Testis (tissue), 3 donors: ENCODE measurements around the gene NPIPB2. TPM values are rescaled to one million over a fixed set of nuclear protein-coding genes. Genes with fewer than 3 reads are reported as not detected.
"Not testable (repeated sequence)": the region's sequence is repeated elsewhere in the genome, so short reads cannot be mapped to it uniquely, and the experiment has no call there.

ENCODE experiments used
- DNase-seq: peaks from one replicate; pipeline ENCODE4 v3.0.0-alpha.2; 2019
- H3K27ac ChIP-seq, 2 donors: fragments of 200-600 bp; sonication (generic); one replicate each; pipeline ENCODE4 v1.5.1; 2019
- H3K27me3 ChIP-seq: fragments of 200-600 bp; sonication (generic); one replicate; pipeline ENCODE4 v1.5.1; 2019
- H3K36me3 ChIP-seq: fragments of 200-600 bp; sonication (generic); one replicate; pipeline ENCODE4 v1.5.1; 2017; ENCODE audit warnings: low read depth; ENCODE audit errors: missing control alignments
- H3K4me1 ChIP-seq: fragments of 200-600 bp; sonication (generic); one replicate; pipeline ENCODE4 v1.5.1; 2019
- H3K4me3 ChIP-seq, 2 donors: fragments of 200-600 bp; sonication (generic); one replicate each; pipeline ENCODE4 v1.5.1; 2017 to 2019
- H3K9me3 ChIP-seq: fragments of 200-600 bp; sonication (generic); one replicate; pipeline ENCODE4 v1.5.1; 2017
- CTCF ChIP-seq, 3 experiments: fragments of 450-650 bp in 2 of 3; fragments of 200-600 bp in 1 of 3; sonication (generic) in 1 of 3; IDR thresholded peaks; one replicate each; pipeline ENCODE4 v1.5.1; 2016 to 2019; ENCODE audit warnings: antibody characterized with exemption in 3 of 3, mild to moderate bottlenecking in 2 of 3, moderate library complexity in 1 of 3
- POLR2A ChIP-seq: fragments of 450-650 bp; IDR thresholded peaks from one replicate; pipeline ENCODE4 v1.6.1; 2017; ENCODE audit warnings: antibody characterized with exemption, mild to moderate bottlenecking, moderate library complexity
- WGBS, 2 donors: methylation state at CpG; one replicate each; pipeline ENCODE4 v1.1.5; 2018; 5-methylcytosine and 5-hydroxymethylcytosine counted together
- intact Hi-C: fragments of 100-400 bp; cut with DNase I; formaldehyde crosslinking; loops from one replicate; pipeline ENCODE4 v1.15.1; 2023; ENCODE audit warnings: low total_unique reads
- polyA plus RNA-seq: library from polyadenylated mRNA; stranded (reverse); fragments of 350-450 nt; fragmentation: Illumina TruSeq; extraction: RNeasy Lipid Tissue Mini Kit (QIAGEN cat#74804); gene quantifications from one replicate; pipeline ENCODE4 v1.2.3, GENCODE V29; 2014; ENCODE audit warnings: low read depth, low replicate concordance; ENCODE audit not compliant: insufficient read depth
- total RNA-seq, 2 donors: library from RNA; depleted of rRNA; stranded (reverse); fragments of >200 nt; gene quantifications; one replicate each; pipeline ENCODE4 v1.2.3, GENCODE V29; 2016

NPIPB2 gene
- total and polyA plus RNA-seq, 3 donors from 2014 or later = 23.9 to 30.6 (median 28.7) TPM

GRCh38 chr16:11949527-11949926 lies 7.7 kb upstream of the NPIPB2 start:
- intact Hi-C loops = no loop called here
- H3K27me3 ChIP-seq = no peaks in the 10 kb centered on the region
- TF ChIP-seq POLR2A (no peak), CTCF (IDR thresholded peaks at IDR 0.05) (peak in 1 of 3 experiments; percentile 12)
- DNase-seq = peak; percentile 58
- H3K4me3 ChIP-seq = no peak overlapping the region
- 29 to 37% methylated on average over 4 of the region's 4 CpGs for WGBS, 2 donors
- no peaks in the 10 kb centered on the region for H3K36me3 ChIP-seq
- H3K4me1 ChIP-seq = no peaks in the 10 kb centered on the region
- no peaks in the 10 kb centered on the region for H3K9me3 ChIP-seq
- no peak overlapping the region for H3K27ac ChIP-seq

- WGBS, 2 donors = 84 to 91% methylated on average over 5 of the region's 5 CpGs
- intact Hi-C loops = no loop called here
- H3K36me3 ChIP-seq = no peaks in the 10 kb centered on the region
- H3K9me3 ChIP-seq = no peaks in the 10 kb centered on the region
- no peaks in the 10 kb centered on the region for H3K4me1 ChIP-seq
- no peak overlapping the region for H3K27ac ChIP-seq
- no peak overlapping the region for H3K4me3 ChIP-seq
- TF ChIP-seq POLR2A (no peak), CTCF (IDR thresholded peaks at IDR 0.05) (no peak)
- no peaks in the 10 kb centered on the region for H3K27me3 ChIP-seq
- DNase-seq = no peak
These were observed 7.0 kb upstream of the NPIPB2 start for GRCh38 chr16:11948819-11949218.

GRCh38 chr16:11946433-11946832 lies 4.6 kb upstream of the NPIPB2 start:
- no peaks in the 10 kb centered on the region for H3K36me3 ChIP-seq
- intact Hi-C loops = no loop called here
- no peak overlapping the region for H3K27ac ChIP-seq
- DNase-seq = no peak
- H3K4me3 ChIP-seq = no peak overlapping the region
- H3K9me3 ChIP-seq = no peaks in the 10 kb centered on the region
- WGBS, 2 donors = 75 to 92% methylated on average over 3 of the region's 3 CpGs
- TF ChIP-seq CTCF (IDR thresholded peaks at IDR 0.05) (no peak), POLR2A (no peak)
- H3K27me3 ChIP-seq = no peaks in the 10 kb centered on the region
- H3K4me1 ChIP-seq = no peaks in the 10 kb centered on the region

GRCh38 chr16:11927350-11927749 lies 14.5 kb downstream of the NPIPB2 start:
- H3K4me3 ChIP-seq, H3K27me3 ChIP-seq, H3K36me3 ChIP-seq, DNase-seq, H3K4me1 ChIP-seq, intact Hi-C loops, H3K27ac ChIP-seq, H3K9me3 ChIP-seq: not testable (repeated sequence)
- 77 to 78% methylated on average over 13 of the region's 13 CpGs for WGBS, 2 donors

- H3K4me3 ChIP-seq, DNase-seq, H3K9me3 ChIP-seq, H3K27me3 ChIP-seq, H3K27ac ChIP-seq, H3K4me1 ChIP-seq, H3K36me3 ChIP-seq, intact Hi-C loops: not testable (repeated sequence)
- WGBS, 2 donors = 85 to 92% methylated on average over 10 of the region's 10 CpGs
These were observed 17.8 kb downstream of the NPIPB2 start for GRCh38 chr16:11924046-11924445.

- no peaks in the 10 kb centered on the region for H3K9me3 ChIP-seq
- intact Hi-C loops = no loop called here
- H3K4me1 ChIP-seq = peaks cover 28% of the 10 kb centered on the region
- TF ChIP-seq POLR2A (no peak), CTCF (IDR thresholded peaks at IDR 0.05) (no peak)
- peak overlapping the region; percentile 61 to 75 for H3K4me3 ChIP-seq
- no peaks in the 10 kb centered on the region for H3K36me3 ChIP-seq
- DNase-seq = no peak
- H3K27ac ChIP-seq = peak overlapping the region; percentile 43 to 77
- WGBS, 2 donors = 51 to 54% methylated on average over 13 of the region's 13 CpGs
- no peaks in the 10 kb centered on the region for H3K27me3 ChIP-seq
These were observed 25.1 kb downstream of the NPIPB2 start for GRCh38 chr16:11916524-11917285.
